Measurements from ENCODE around the gene FGD3.
"Not testable (repeated sequence)": the region's sequence is repeated elsewhere in the genome, so short reads cannot be mapped to it uniquely, and the experiment has no call there.

FGD3 gene

DNA sequence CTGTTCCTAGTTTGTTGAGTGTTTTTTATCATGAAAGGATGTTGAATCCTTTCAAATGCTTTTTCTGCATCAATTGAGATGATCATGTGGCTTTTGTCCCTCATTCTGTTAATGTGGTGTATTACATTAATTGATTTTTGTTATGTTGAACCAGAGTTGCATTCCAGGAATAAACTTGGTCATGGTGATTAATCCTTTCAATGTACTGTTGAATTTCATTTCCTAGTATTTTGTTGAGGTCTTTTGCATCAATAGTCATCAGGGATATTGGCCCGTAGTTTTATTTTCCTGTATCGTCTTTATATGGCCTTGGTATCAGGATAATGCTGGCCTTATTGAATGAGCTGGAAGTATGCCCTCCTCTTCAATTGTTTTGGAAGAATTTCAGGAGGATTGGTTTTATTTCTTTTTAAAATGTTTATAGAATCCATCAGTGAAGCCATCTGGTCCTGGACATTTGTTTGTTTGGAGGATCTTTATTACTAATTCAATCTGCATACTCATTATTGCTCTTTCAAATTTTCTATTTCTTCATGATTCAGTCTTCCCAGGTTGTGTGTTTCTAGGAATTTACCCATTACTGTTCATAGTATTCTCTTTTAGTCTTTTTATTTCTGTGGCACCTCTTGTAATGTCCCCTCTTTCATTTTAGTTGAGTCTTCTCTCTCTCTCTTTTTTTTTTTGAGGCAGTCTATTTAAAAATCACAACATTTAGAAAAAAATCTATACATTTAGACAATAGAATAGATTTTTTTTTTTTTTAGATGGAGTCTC is 32.1 kb downstream of the FGD3 start:
- no peak for DNase-seq

DNA sequence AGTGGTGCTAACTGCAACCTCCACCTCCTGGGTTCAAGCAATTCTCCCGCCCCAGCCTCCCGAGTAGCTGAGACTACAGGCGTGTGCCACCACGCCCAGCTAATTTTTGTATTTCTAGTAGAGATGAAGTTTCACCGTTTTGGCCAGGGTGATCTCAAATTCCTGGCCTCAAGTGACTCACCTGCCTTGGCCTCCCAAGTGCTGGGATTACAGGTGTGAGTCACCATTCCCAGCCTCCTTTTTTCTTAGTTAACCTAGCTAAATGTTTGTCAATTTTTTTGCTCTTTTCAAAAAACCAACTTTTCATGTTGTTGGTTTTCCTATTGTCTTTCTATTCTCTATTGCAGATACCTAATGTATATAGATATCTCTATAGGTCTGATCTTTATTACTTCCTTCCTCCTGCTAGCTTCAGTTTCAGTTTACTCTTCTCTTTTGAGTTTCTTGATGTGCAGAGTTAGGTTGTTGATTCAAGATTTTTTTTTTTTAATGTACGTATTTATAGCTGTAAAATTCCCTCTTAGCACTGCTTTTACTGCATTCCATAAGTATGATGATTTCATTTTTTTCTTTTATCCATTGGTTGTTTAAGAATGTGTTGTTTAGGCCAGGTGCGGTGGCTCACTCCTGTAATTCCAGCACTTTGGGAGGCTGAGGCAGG is 32.9 kb downstream of the FGD3 start:
- DNase-seq, result no peak

DNA sequence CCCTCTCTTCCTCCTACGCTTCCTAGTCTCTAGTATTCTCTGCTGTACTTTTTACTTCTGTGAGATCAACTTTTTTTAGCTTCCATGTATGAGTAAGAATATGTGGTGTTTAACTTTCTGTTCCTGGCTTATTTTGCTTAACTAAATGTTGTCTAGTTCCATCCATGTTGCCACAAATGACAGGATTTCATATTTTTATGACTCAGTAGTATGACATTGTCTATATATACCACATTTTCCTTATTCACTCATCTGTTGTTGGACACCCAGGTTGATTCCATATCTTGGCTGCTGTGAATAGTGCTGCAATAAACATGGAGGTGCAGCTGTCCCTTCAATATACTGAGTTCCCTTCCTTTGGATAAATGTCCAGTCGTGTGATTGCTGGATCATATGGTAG is 34.8 kb downstream of the FGD3 start:
- no peak for DNase-seq

DNA sequence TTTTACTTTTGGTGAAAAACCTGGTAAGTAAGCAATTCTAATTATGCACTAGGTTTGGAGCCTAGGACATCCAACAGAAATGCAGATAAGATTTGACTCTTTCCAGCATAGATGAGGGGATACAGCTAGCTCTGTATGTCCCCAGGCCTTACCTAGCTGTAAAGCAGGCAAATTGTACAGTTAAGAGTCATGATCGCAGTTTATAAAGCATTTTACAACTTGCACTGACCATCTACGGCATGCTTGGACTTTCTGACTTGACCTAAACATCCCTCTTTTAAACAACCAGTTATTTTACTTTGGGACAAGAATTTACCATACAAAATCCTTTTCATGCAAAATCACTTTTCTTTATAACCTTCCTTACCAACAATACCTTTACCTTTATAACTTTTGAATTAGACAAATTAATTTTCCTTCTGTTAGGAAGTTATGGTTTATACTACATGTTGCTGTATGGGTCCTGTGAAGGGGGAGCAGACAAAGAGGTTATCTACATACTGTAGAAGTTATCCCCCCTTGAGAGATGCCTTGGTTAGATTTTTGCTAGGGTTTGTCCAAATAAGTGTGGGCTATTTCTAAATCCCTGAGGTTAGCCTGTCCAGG is 36.8 kb downstream of the FGD3 start:
- no peak for DNase-seq

DNA sequence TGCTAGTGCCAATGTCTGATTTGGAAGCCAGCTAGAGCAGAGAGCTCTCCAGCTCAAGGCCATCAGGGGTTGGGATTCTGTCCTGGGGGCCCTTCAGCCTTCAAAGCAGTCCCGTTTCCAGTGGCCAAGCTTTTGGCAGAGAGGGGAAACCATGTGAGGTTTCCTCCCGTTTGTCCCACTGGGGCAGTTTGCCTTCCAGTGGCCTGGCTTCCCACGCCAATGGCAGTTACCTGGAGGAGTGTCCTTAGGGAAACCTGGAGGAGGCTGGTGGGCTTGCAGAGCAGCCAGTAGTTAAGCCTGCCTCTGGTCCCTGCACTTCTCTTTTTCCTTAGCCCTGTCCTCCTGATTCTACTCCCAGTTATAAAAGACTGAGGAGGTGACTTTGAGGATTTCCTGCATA is 37.7 kb downstream of the FGD3 start:
- DNase-seq, result no peak

DNA sequence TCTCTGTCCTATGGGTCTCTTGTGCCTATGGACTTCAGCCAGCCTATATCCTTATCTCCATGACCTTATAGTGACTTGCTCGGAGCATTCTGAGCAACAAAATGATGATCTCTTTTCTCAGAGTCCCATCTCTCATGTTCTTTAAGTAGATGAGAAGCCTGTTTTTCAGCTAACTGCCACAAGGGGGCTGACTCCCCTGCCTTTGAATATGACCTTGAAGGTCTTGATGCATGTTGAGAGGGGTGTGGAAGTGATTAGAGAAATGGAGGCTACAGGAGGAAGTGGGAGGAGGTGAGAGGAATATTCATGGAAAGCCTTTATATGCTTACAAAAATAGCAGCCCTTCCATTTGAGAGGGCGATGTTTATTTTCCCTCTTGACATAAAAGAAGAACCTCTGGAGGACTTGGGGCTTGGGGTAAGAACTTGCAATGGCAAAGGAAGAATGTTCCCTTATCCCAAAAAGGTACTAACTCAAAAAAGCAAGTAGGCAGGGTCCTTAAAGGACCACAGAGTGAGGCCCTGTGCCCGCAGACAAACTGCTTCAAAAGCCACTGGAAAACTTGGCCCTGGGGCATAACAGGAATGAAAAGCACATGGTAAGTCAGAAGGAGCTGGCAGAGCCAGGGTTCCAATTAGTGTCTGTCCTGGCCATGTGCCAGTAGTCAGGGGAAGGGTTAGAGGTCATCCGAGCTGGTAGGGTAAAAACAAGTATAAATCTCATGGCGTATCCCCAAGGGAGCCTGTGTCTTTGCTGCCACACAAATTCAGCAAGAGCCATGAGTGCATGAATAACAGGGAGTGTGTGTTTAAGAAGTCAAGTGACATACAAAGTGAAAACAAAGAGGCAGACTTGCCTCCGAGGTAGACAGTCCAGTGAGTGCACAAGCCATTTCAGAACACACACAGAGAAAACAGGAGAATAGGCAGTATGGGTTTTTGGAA is 39.1 kb downstream of the FGD3 start:
- no peak for DNase-seq

DNA sequence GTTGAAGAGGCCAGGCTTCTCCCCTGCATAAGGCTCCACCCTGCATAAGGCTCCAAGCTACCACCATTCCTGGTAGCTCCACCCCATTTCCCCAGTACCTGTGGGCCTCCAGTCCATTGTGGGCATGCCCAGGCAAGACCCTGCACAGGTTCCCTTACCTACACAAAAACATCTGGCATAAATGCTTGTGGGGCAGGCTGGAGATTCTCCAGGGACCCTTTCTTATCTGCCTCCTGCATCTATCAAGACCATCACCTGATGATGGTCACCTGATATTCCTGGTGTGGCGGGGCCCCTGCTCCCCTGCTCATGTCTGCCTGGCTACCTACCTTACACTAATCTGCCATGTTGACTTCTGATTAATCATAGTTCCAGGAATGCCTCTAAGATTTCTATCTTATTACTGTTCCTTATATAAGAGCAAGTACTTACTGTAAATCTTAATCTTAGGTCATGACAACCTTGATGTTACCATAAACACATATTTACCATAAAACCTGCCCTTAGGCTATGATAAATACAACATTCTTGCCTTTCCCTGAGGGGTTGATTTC is 41.0 kb downstream of the FGD3 start:
- DNase-seq, result no peak

DNA sequence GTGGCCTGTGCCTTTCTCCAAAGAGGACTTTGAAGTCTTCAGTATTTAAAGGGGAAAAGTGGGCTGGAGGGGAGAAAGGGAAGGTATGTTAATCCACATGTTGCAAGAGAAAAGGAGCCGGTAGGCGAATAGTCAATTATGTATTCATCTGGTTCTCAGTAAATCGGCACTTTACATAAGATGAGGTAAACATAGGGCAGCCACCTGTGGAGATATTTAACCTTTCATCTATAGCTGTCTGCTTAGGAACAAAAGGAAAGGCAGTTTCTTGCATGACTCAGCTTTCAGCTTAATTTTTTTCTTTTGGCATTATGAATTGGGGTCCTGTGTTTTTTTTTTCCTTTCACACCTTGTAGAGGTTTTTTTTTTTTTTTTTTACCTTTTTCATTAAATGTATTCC is 42.2 kb downstream of the FGD3 start:
- no peak for DNase-seq

DNA sequence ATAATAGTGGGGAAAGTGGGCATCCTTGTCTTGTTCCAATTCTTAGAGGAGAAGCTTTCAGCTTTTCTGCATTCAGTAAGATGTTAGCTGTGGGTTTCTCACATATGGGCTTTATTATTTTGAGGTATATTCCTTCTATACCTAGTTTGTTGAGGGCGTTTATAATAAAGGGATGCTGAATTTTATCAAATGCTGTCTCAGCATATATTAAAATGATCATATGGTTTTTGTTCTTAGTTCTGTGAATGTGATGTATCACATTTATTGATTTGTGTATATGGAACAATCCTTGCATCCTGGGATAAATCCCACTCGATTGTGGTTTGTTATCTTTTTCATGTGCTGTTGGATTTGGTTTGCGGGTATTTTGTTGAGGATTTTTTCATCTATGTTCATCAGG is 43.1 kb downstream of the FGD3 start:
- DNase-seq, result no peak

DNA sequence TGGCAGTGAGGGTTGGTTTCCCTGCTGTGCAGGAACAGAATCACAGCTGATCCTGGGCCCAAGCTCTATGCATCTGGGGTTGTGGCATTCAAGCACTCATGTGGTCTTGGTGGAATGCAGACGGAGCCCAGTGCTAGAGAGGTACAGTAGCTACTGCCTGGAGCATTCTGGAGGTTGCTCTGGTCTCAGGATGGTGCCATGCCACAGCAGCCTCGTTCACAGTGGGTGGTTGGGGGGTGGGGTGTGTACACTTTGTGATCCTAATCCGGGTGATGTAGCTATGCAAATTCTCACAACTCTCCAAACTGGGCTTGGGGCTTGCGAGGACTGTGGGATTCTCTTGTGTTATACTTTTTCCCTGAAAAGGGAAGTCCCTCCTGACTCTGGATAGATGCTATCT is 45.2 kb downstream of the FGD3 start:
- DNase-seq, result no peak

DNA sequence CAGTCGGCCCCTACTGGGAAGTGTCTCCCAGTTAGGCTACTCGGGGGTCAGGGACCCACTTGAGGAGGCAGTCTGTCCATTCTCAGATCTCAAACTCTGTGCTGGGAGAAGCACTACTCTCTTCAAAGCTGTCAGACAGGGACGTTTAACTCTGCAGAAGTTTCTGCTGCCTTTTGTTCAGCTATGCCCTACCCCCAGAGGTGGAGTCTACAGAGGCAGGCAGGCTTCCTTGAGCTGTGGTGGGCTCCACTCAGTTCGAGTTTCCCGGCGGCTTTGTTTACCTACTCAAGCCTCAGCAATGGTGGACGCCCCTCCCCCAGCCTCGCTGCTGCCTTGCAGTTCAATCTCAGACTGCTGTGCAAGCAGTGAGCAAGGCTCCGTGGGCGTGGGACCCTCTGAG is 51.5 kb downstream of the FGD3 start:
- not testable (repeated sequence) for DNase-seq

DNA sequence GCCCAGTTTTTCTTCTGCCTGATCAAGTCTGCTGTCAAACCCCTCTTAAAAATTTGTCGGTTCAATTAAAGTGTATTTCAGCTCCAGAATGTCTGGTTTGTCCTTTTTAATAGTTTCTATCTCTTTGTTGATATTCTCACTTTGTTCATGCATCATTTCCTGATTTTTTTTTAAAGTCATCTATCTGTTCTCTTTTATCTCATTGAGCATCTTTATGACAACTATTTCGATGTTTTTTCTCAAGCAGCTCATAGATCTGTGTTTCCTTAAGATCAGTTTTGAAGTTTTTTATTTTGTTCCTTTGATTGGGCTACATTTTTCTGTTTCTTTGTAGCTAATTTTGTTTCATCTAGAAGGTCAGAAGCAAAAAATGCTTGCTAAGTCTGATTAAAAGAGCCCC is 53.7 kb downstream of the FGD3 start:
- no peak for DNase-seq

DNA sequence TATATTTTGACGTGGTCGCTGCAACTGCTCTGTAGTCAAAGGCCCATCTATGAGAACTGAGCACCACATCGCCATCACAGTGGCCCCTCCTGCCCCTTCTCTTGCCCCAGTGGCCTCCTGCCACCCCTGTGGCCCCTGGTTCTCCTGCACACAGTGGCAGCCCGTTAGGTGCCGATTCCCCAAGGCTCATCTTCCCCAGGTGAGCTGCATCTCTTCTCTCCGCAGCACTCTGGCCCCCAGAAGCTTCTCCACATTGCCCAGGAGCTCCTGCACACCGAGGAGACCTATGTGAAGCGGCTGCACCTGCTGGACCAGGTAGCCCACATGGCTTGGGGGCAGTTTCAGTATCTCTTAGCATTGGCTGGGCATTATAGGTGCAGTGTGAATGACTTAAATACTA is 55.4 kb downstream of the FGD3 start:
- DNase-seq, result no peak

DNA sequence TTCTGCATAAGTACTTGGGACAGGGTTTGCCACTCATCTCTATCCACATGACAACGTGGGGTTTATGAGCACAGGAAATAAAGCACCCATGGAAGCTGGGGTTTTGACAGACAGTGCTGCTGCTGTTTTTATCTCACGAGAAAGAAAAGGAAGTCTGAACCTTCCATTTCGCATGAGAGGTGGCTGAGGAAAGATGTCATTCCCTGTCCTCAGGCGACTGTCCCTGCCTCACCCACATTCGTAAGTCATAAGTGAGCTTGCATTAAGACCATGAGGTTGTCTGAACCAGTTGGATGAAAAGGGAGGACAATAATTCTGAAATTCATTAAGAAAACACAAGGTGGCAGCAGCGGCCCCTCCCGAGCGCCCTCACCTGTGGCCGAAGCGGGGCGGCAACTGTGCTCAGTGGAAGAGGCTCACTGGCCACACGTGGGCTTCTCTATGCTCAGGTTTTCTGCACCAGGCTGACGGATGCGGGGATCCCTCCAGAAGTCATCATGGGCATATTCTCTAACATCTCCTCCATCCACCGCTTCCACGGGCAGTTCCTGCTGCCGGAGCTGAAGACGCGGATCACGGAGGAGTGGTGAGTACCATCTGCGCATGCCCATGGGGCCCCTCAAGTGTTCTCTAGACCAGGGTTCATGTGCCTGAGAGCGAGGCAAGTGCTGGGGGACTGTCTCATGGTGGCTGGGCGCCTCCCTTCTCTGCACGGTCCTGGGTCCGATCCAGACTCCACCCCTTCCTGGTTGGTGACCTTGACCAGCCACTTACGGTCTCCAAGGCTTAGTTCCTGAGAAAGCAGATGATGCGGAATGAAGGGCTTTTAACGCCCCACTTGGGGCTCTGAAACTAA is 56.5 kb downstream of the FGD3 start:
- DNase-seq, result peak; percentile 66

DNA sequence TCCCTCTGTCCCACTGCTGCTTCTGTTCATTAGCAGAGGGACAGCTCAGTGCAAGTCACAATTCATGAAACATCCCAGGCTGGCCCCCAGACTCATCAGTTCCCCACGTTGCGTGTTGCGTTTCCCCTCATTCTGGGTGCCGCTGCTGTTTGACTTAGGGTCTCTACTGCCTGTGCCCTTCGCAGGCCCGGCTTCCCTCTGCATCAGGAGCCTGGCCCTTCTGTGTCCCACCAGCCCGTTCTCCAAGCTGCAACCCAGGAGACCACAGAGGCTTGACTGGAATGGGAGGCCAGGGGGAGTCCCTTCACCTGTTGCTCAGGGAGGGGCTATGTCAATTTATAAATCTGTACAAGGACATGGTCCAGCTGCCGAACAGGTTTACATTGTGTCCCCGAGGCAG is 57.2 kb downstream of the FGD3 start:
- no peak for DNase-seq

DNA sequence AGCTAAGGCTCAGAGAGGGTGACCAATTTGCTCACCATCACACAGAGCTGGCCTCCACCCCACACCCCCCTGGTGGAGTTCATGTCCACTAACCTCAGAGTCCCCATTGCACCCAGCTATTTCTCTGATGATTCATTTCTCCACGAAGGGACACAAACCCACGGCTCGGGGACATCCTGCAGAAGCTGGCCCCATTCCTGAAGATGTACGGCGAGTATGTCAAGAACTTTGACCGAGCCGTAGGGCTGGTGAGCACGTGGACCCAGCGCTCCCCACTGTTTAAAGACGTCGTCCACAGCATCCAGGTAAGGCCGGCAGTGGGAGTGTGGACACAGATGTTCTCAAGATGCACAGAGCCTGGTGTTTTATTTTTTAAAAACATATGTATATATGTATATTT is 58.6 kb downstream of the FGD3 start:
- no peak for DNase-seq

DNA sequence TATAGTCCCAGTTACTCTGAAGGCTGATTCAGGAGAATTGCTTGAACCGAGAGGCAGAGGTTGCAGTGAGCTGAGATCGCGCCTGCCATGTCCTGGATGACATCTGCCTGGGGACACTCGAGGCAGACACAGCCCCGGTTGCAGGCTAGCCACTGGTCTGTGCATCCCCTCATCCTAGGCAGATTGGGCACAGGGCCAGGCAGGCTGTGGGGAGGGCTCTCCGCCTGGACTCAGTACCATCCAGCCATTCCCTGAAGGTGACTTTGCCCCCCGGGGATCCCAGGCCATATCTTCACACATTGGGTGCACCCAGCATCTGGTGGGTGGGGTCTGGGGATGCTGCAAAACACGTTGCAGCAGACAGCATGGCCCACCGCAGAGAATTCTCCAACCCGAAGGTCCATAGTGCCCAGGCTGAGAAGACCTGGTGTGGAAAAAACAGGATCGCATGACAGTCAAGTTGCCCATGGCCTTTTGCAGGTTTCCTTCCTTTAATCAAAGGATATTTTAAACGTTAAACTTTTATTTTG is 60.3 kb downstream of the FGD3 start:
- no peak for DNase-seq

DNA sequence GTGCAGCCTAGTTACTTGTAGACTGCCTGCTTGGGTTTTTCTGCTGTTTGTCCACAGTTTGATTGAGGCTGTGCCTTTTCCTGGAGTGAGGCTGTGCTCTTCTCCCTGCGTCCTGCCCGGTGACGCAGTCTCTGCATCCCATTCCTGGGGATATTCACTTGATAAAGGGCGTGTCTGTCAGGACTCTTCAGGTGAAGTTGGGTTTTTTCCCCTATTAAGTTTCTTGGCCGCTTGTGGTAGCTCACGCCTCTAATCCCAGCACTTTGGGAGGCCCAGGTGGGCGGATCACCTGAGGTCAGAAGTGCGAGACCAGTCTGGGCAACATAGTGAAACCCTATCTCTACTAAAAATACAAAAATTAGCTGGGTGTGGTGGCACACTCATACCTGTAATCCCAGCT is 61.1 kb downstream of the FGD3 start:
- no peak for DNase-seq

DNA sequence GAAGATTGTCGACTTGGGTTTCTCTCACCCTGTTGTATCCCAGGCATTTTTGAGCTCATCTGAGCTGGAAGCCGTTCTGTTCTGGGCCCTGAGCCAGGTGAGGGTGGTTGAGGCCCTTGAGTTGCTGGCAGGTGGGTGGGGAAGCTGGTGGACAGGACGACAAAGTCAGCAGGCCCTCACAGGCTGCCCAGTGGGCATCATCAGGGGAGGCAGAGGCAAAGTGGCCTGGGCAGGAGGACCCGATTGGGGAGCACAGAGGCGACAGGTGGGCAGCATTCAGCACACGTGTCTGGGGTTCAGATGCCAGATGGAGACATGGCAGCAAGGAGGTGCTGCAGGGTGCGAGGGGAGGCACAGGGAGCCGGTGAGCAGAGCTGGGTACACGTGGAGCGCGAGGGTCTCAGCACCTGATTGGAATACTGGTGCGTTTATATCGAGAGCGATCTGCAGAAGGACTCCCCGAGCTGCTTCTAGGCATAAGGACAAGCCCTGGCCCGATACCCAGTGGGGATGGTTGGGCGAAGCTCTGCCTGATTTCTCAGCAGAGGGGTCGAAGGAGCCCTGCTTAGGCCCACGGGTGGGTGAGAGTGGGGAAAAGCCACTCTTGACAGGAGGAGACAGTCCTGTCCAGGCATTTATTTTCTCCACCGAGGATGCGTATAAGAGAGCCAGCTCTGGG is 62.2 kb downstream of the FGD3 start:
- no peak for DNase-seq

DNA sequence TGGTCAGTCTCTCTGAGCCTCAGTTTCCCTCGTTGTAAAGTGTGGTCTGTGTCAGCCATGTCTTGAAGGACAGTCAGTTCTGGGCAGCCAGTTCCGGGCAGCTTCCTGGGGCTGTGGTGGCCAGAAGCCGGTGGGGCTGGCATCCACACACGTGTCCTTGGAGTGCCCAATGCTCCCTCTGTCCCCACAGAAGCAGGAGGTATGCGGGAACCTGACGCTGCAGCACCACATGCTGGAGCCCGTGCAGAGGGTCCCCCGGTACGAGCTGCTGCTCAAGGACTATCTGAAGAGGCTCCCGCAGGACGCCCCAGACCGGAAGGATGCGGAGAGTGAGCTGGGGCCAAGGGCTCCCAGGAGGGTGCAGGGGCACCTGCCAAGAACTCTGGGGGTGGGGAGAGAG is 62.7 kb downstream of the FGD3 start:
- DNase-seq, result no peak

DNA sequence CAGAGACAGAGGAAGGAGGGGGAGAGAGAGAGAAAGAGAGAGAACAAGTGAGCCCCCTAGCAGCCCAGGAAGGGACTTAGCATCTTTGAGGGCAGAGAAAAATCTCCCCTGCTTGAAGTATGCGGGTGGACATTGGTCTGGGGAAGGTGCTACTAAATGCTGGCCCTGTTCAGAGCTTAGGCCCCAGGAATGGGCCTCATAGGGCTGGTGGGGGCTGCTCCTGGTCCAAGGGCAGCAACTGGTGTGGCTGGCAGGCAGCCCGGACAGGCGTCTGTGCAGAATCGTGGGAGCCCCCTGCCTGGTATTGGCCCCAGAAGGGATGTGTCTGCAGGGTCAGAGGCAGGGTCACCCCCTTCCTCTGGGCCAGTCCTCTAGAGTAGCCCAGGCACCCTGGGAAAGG is 63.4 kb downstream of the FGD3 start:
- no peak for DNase-seq

Measured in stimulated activated CD4-positive, alpha-beta T cell treated with anti-CD3 and anti-CD28 coated beads, Interleukin-12 subunit alpha, Interleukin-12 subunit beta, amount 100 ng/mL, for 4 hours (primary cell).